PC-9 (cell line): ENCODE results near the gene S100A8.

Experiments
- EZH2 ChIP-seq: fragments of 200-600 bp; sonication (generic); IDR thresholded peaks from 2 replicates; pipeline ENCODE4 v1.8.0; 2017; ENCODE audit warnings: antibody characterized with exemption, low read depth
- TF ChIP-seq, protein P1 (sequence below): fragments of 200-600 bp; sonication (generic); conservative IDR thresholded peaks from 2 replicates; pipeline ENCODE4 v1.6.1; 2017; ENCODE audit warnings: mixed run types, antibody characterized with exemption, mild to moderate bottlenecking, moderate library complexity

DNA sequence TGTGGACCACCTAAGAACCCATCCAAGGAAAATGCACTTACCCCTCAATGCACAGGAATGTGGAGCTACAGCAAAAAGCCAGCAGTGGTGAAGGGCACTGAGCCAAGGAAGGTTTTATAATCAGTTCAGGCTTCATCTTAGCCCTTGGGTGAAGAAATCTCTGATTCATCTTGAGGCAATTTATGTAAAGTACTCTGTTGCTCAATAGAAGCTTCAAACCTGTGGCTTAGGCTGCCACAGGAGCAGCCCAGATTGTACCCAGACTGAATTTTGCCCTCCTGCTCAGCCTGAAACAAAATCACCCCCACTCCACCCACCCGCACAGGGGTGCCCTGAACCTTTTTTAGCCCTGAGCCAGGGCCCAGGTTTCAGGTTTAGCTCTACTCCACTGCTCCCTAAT is 15.4 kb downstream of the S100A8 start, which contains the start of gene S100A12:
- TF ChIP-seq, protein P1, sequence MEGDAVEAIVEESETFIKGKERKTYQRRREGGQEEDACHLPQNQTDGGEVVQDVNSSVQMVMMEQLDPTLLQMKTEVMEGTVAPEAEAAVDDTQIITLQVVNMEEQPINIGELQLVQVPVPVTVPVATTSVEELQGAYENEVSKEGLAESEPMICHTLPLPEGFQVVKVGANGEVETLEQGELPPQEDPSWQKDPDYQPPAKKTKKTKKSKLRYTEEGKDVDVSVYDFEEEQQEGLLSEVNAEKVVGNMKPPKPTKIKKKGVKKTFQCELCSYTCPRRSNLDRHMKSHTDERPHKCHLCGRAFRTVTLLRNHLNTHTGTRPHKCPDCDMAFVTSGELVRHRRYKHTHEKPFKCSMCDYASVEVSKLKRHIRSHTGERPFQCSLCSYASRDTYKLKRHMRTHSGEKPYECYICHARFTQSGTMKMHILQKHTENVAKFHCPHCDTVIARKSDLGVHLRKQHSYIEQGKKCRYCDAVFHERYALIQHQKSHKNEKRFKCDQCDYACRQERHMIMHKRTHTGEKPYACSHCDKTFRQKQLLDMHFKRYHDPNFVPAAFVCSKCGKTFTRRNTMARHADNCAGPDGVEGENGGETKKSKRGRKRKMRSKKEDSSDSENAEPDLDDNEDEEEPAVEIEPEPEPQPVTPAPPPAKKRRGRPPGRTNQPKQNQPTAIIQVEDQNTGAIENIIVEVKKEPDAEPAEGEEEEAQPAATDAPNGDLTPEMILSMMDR: no peak
- no peak for TF ChIP-seq EZH2
